HG03469 (cell line): ENCODE measurements around the gene SGF29.
"Not testable (repeated sequence)": the region's sequence is repeated elsewhere in the genome, so short reads cannot be mapped to it uniquely, and the experiment has no call there.

Experiments
- ATAC-seq: cut with Tn5 transposase; IDR thresholded peaks from one replicate; pipeline ENCODE4 v1.9.1; 2021; ENCODE audit warnings: mild to moderate bottlenecking, moderate library complexity, moderate number of reproducible peaks; ENCODE audit not compliant: unreplicated experiment

SGF29 gene

DNA sequence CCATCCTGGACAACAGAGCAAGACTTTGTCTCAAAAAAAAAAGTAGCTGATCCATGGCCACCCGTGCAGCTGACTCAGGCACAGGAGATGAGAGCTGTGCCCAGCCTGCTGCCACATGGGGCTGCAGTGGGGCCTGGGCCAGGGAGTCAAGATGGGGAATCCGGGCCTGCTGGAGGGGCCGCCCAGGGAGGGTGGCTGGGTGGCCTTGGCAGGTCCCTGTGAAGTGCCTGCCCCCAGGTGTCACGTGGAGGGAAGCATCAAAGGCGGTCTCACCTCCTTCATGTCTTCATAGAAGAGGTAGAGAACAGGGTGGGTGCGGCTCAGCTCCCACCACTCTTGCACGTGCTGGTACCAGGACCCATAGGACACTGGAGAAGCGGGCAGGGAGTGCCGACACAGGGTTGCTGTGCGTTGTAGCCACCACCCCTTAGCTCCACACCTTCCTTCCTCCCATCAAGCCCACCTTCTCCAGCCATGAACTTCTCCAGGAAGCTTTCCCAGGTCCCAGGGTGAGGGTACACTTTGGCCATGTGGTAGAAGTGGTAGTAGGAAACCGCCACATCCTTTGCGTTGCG is 39.3 kb downstream of the SGF29 start:
- ATAC-seq, result no peak

DNA sequence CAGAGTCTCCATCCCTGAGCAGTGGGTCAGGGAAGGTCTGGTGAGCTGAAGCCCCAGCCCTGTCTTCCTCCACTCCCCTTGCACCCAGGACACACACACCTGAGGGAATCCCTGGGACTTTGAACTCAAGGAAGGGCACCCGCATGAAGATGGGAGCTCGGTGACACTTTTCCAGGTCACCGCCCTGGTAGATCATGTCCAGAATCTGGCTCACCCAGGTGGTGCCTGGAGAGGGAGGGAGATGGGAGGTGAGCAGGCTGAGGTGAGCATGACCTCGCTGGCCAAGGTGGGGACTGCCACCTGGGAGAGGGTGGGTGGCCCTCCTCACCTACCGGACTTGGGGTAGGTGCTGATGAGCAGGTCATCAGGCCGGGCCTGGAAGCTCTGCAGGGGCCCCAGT is 41.7 kb downstream of the SGF29 start:
- not testable (repeated sequence) for ATAC-seq

DNA sequence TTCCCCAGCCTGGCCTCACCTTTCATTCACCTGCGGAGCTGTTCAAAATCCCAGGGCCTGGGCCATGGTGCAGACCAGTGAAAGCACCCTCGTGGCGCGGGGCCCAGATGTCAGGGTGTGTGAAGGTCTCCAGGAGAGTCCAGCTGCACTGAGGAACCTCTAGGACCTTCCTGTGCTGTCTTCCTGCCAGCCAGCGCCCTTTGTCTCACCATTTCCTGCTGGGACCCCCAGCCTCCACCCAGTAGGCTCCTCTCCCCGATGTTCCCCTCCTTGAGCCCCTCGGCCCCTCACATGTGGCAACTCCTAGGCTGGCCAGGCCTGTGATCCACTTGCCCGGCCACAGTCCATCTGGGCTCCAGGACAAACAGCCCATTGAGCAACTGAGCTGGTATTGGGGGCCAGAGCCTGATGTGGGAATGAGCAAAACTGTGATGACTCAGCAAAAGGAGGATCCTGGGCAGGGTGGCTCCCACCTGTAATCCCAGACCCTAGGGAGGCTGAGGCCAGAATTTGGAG is 42.5 kb downstream of the SGF29 start:
- no peak for ATAC-seq

- ATAC-seq, result no peak
Measured at GRCh38 chr16:28596840-28597691, 43.3 kb downstream of the SGF29 start, which contains the start of gene SULT1A2. TSS of gene SULT1A2 (minus strand) at chr16:28597050. CDS start at chr16:28595930, 1,120 bp downstream.

GRCh38 chr16:28597692-28598261 is 44.1 kb downstream of the SGF29 start:
- no peak for ATAC-seq

DNA sequence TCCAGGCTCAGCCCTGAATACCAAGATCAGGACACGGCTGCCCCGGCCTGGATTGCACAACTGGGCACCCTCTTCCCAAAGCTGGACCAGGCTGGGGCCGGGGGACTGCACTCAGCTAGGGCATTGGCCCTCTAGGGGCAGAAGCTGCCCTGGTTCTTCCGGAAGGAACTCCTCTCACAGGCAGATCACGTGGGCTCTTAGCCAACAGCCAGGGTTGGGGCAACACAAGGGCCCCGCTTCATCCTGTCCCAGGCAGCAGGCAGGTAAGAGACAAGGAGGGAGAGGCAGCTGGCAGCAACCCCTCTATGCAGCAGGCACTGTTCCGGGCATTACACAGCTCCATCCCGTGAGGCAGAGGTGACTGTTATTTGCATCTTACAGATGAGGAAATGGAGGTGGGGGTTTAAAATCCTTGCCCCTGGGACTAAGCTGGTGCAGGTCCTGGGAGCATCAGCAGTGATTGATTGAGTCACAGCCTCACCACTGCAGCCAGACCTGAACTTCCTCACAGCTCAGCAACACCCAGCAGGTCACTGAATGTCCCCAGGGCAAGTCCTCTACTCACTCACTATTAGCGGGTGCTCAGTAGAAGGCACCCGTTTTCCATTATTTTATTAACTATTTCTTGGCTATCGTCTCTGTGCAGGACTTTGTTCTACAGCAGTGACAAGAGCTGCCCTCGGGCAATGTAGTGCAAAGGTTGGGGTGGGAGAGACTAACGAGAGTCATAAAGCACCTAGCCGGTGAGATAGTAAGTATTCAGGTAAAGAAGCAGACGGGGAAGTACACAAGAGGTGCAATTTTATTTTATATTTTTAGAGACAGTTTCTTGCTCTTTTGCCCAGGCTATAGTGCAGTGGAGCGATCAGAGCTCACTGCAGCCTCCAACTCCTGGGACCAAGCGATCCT is 45.9 kb downstream of the SGF29 start:
- ATAC-seq, result not testable (repeated sequence)

DNA sequence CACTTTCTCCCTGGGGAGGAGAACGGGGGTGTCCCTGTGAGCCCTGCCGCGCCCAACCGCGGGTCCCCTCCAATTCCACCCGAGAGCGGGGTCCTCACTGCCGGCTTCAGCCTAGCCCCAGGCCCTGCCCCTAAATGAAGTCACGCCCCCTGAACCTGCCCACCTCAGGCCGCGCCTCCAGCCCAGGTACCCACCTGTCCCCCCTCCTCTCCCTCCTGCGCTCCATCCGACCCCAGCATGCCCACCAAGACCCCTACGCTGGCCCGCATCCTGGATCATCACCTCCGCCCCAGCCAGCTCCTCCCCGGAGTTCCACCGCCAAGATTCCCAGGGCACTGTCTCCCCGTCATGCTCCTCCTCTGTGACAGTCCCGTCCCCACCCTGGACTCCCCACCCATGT is 47.2 kb downstream of the SGF29 start:
- not testable (repeated sequence) for ATAC-seq

DNA sequence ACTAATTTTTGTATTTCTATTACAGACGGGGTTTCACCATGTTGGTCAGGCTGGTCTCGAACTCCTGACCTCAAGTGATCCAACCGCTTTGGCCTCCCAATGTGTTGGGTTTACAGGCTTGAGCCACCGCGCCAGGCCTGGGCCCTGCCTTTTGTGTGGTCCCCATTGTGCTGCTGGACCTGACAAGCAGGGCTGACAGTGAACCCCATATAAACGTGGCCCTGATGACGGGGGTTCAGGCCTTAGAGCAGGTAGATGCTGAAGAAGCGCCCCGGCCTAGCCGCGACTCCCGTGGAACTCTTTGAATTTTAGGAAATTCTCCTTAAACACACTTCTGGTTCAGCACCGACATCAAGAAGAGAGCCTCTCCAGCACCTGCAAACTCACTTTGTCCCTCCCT is 47.9 kb downstream of the SGF29 start:
- ATAC-seq, result not testable (repeated sequence)

DNA sequence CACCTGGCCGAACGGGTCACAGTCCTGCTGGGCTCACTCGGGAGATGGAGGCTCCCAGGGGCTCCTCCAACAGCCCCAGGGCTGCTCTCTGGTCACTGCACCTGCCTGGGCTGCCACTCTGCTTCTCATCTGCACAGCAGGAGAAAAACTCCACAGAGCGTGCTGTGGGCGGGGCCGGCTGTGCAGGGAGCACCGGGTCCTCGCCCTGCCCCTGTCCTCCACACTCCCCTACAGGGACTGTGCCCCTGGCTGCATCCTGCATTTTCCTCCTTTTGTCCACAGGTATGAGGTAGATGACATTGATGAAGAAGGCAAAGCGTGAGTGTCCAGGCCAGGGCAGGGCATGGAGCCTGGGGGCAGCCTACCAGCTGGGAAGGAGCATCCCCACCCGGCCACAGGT is 48.3 kb downstream of the SGF29 start:
- not testable (repeated sequence) for ATAC-seq

DNA sequence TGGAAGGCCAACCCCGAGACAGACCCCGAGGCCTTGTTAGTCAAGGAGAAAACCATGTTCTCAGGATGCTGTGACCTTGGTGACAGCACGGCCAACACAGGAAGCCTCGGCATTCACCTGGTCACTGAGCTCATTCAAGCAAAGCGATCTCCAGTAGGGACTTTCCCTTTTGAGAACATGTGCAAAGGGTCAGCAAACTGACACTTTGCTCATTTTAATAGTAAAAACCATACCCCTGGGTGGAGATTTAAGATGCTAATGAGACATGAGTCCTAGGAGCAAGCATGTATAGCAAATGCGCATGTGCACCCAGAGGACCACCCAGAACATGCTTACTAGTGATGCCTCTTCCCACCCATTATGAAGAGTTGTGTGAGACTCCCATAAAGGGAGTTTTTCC is 48.8 kb downstream of the SGF29 start:
- ATAC-seq, result no peak

DNA sequence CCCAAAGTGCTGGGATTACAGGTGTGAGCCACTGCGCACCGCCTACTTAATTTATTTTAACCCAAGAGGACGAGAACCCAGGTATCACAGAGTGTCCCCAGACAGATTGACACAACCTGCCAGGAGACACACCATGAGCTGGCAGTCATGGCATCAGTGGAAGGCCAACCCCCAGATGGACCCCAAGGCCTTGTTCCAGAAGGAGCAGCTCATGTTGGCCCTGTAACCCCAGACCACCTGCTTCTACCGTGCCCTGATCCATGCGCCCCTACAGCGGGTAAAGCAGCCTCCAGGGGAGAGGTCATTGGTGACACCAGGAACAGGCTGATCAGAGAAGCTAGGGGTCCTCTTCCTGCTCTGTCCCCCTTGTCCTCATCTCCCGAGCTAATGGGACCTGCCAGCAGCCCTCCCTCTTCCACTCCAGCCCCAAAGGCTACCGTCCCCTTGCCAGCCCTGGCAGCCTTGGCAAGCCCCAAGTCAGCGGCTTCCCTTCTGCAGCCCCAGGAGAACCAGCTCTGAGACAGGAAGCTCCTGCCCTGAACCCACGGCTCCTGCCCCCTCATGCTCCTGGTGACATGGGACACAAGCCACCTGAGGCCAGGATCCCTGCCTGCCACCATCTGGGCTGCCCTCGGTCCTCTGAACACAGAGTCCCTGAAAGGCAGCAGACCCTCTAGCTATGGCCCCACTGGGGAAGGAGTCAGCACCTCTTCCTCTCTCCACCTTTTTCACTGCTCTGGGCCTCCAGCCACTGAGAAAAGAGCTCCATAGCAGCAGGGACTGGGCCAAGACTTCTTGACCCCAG is 49.9 kb downstream of the SGF29 start:
- no peak for ATAC-seq

DNA sequence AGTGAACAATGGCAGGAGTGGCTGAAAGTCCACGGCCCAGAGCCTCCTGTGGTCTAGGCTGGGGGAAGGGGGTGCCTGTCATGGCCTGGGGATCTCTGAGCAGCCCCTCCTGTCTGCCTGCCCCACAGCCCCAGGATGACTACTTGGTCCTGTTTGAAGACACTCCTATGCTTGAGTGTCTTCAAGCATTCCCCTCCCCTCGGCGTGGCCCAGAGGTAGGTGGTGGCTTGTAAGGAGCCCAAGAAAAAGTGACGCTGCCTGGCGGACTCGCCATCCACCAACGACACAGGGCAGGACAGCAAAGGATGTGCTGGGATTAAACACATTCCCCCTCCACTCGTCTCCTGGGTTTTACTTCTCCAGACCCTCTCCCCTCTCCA is 50.5 kb downstream of the SGF29 start:
- no peak for ATAC-seq

DNA sequence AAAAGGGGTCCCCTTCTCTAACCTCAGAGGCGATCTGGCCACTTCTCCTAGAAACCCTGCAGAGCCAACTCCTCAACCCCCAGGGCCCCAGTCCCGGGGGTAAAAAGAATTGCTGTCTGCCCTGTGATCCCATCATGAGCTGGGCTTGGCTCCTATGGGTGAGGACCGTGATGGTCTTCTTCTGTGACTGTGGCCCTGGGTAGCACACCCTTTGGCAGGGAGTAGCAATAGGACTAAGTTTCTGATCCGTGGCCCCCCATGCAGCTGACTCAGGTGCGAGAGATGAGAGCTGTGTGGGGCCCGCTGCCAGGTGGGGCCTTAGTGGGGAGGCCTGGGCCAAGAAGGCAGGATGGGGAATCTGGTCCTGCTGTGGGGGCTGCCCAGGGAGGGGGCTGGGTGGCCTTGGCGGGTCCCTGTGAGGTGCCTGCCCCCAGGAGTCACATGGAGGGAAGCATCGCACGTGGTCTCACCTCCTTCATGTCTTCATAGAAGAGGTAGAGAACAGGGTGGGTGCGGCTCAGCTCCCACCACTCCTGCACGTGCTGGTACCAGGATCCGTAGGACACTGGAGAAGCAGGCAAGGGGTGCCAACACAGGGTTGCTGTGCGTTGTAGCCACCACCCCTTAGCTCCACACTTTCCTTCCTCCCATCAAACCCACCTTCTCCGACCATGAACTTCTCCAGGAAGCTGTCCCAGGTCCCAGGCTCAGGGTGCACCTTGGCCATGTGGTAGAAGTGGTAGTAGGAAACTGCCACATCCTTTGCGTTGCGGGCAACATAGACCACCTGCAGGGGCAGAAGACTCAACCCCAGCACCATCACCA is 52.8 kb downstream of the SGF29 start:
- ATAC-seq, result no peak

GRCh38 chr16:28607116-28607623 is 53.5 kb downstream of the SGF29 start:
- ATAC-seq, result no peak

DNA sequence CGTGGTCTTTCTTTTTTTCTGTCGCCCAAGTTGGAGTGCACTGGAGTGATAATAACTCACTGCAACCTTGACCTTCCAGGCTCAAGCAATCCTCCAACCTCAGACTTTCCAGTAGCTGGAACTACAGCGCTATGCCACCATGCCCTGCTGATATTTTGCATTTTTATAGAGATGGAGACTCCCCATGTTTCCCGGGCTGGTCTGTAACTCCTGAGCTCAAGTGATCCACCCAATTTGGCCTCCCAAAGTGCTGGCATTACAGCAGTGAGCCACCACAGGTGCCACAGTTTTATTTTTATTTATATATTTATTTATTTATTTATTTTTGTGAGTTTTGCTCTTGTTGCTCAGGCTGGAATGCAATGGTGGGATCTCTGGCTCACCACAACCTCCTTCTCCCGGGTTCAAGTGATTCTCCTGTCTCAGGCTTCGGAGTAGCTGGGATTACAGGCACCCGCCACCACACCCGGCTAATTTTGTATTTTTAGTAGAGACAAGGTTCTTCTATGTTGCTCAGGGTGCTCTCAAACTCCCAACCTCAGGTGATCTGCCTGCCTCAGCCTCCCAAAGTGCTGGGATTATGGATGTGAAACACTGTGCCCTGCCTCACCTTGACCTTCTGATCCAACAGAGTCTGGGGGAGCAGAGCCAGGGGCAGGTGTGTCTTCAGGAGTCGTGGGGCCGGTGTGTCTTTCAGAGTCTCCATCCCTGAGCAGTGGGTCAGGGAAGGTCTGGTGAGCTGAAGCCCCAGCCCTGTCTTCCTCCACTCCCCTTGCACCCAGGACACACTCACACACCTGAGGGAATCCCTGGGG is 54.2 kb downstream of the SGF29 start:
- ATAC-seq, result not testable (repeated sequence)

DNA sequence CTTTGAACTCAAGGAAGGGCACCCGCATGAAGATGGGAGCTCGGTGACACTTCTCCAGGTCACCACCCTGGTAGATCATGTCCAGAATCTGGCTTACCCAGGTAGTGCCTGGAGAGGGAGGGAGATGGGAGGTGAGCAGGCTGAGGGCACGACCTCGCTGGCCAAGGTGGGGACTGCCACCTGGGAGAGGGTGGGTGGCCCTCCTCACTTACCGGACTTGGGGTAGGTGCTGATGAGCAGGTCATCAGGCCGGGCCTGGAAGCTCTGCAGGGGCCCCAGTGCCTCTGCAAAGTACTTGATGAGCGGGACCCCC is 54.7 kb downstream of the SGF29 start:
- ATAC-seq, result not testable (repeated sequence)

DNA sequence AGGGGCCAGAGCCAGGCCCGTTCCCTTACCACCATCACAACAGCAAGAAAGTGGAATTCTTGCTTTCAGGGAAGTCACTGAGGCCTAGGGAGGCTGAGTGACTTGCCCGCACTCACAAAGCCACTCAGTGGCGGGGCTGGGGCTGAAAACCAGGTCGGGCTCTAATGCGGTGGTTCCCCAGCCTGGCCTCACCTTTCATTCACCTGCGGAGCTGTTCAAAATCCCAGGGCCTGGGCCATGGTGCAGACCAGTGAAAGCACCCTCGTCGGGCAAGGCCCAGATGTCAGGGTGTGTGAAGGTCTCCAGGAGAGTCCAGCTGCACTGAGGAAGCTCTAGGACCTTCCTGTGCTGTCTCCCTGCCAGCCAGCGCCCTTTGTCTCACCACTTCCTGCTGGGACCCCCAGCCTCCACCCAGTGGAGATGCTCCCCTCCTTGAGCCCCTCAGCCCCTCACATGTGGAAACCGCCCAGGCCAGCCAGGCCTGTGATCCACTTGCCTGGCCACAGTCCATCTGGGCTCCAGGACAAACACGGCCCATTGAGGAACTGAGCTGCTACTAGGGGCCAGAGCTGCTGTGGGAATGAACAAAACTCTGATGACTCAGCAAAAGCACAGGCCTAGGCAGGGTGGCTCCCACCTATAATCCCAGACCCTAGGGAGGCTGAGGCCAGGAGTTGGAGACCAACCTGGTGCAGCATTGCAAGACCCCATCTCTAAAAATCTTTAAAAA is 55.3 kb downstream of the SGF29 start:
- not testable (repeated sequence) for ATAC-seq
